GM18907 (cell line): ENCODE results near the gene HMGB1.

Source experiments
- ATAC-seq: cut with Tn5 transposase; IDR thresholded peaks from one replicate; pipeline ENCODE4 v1.9.1; 2021; ENCODE audit warnings: mild to moderate bottlenecking, moderate library complexity; ENCODE audit not compliant: unreplicated experiment

HMGB1 gene

GRCh38 chr13:30465593-30466357 is at the start of gene HMGB1:
HMGB1 (minus strand) TSS chr13:30465936; CDS start chr13:30463680, 2,256 bp downstream.
- peak; percentile 92 for ATAC-seq

DNA sequence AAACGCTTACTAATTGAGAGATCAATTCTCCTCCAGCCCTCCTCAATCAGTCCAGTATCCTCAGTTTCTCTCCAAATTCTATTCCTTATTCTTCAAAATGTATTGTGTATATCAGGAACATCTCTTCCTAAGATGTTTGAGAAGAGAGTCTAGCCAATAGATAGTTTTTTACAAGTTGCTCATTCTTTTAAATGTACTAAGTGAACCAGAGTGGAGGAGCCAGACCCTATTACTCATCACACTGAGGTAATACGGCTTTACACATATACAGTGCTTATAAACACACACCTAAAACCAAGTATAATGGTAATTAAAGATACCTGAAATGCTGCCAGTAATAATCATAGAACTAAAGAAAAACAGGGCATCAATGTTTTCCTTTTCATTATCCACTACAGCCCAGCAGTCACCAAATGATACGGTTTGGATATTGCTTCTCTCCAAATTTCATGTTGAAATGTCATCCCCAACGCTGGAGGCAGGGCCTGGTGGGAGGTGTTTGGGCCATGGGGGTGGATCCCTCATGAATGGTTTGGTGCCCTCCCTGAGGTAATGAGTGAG is 45.2 kb upstream of the HMGB1 start:
- no peak for ATAC-seq

DNA sequence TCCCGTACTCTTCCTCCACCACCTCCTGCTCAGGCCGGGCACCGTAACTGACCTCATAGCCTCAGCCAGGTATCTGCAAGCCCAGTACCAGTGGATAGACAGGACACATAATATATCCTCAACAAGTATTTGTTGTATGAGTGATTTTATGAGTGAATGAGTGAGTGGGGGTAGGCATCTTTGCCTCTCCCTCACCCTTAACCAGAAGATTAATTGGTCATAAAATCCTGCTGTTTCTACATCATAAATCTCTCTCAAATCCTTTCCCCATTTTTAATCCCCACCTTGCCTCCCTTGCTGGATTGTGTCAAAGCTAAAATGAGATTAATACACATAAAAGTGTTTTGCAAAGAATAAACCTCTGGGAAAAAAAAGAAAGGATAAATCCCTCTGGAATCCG is 44.4 kb upstream of the HMGB1 start:
- ATAC-seq = no peak

DNA sequence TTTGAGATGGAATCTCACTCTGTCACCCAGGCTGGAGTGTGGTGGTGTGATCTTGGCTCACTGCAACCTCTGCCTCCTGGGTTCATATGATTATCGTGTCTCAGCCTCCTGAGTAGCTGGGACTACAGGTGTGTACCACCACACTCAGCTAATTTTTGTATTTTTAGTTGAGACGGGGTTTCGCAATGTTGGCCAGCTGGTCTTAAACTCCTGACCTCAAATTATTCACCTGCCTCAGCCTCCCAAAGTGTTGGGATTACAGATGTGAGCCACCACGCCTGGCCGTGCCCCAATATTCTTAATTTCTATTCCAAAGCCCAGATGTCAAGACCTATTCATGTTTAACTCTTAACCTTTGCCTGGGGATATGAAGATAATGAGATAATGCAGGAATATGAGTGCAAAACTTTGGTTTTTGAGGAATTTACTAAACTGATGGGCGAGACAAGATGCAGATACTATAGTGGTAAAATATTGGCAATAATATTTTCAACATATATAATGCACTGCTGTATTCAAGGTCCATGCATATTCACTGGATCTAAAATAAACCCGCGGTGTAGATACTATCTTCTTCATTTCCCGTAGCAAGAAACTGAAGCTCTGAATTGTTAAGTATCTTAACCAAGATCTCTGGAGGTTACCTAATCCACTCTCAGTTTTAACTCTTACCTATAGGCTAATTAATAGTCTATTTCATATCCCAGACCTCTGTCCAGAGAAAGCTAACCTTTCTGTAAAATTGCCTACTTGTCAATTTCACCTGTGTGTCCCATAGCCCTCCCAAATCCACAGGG is 43.7 kb upstream of the HMGB1 start:
- no peak for ATAC-seq

GRCh38 chr13:30504081-30504480 is 38.3 kb upstream of the HMGB1 start:
- peak; percentile 53 for ATAC-seq

GRCh38 chr13:30502237-30502636 is 36.5 kb upstream of the HMGB1 start:
- no peak for ATAC-seq

DNA sequence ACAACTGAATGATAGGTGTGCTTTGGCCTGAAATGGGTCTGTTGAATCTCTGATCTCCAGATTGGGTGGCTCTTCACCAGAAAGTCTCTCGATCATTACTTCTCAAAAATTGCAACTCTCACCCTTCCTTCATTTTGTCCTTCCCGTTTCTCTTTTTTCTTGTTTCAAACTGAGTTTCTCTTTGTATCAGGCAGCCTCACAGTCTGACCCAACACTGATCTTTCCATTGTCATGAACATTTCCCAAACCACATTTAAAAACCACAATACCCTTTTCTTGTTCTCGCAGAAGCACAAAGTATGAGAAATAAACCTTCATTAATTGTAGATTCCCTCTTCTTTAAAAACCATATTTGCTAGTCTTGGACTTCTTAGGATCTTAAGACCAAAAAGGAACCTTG is 33.6 kb upstream of the HMGB1 start:
- no peak for ATAC-seq

GRCh38 chr13:30496147-30496546 is 30.4 kb upstream of the HMGB1 start:
- ATAC-seq = no peak

- ATAC-seq = no peak
These were observed 30.0 kb upstream of the HMGB1 start for GRCh38 chr13:30495746-30496145.

GRCh38 chr13:30493658-30494381 is 28.1 kb upstream of the HMGB1 start:
- no peak for ATAC-seq

DNA sequence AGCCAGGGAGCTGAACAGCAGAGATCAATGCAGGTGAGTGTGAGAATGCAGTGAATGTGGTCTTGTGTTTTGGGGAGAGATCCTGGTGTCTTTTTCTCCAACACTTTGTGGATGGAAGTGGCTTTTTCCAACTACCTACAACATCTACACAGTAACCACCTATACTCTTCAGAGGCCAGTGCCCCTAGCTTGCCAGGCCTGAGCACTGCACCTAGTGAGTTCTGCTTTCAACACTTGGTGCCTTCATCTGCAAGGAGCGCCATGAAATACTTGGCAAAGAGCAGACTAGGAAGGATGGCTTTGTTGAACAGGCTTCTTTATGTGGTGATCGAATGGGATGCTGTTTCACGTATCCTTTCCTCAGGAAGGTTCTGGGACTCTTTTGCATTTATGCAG is 21.3 kb upstream of the HMGB1 start:
- ATAC-seq = no peak

DNA sequence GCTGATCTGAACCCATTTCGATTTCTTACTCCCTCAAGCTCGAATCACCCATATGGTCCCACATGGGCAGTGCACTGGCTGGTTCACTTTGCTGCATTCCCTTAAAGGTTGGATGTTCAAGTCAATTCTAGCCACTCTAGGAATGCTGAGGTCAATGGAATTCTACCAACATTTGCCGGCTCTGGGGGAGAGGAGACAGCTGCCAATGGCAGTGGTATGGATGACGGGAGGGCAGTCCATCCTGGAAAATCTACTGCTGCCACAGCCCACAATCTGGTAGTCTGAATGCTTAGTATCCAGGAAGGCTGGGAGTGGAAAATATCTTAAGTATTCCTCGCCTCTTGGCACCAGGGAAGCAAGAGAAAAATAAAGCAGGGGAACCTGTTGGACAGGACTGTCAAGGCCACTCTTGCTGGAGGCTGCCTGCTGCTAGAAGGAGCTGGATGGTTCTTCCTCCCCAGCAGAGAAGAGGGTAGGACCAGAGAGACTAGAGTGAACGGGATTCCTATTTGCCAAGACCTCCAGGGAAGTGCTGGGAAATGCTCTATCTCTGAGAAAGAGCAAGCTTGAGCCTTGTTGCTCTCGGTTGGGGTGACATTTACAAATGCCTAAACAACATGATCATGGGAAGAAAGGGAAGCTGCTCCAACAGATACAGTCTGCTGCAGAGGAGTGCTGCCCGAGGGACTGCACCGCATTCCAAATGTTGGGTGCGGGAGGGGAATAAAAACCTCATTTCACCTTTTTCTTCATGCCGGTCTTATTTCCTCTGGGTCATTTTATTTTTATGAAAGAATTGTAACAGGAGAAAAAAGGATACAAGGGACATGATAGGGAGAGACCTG is 20.7 kb upstream of the HMGB1 start:
- no peak for ATAC-seq

DNA sequence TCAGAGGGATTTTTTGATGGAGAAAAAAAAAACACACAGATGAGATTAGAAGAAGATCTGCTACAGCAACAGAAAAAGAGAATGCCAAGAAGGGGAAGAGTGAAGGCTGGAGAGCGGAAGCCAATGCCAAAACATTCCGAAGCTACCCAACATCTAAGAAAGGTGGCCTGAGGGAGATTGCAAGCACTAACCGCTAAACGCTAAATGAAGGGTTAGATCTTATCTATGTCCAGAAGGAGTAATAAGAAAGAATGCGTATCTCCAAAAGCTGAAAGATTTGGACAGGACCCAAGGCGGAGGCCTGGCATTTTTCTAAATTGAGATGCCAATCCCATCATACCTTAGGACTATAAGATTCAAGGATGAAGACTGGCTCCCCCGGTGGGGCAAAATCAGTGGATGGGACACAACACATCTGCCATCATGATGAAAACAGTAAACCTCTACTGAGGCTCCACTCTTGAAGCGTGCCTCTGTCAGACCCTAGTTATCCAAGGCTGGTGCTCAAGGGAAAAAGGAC is 15.6 kb upstream of the HMGB1 start:
- ATAC-seq = no peak

- no peak for ATAC-seq
These were observed 14.7 kb upstream of the HMGB1 start for GRCh38 chr13:30480292-30480950.

DNA sequence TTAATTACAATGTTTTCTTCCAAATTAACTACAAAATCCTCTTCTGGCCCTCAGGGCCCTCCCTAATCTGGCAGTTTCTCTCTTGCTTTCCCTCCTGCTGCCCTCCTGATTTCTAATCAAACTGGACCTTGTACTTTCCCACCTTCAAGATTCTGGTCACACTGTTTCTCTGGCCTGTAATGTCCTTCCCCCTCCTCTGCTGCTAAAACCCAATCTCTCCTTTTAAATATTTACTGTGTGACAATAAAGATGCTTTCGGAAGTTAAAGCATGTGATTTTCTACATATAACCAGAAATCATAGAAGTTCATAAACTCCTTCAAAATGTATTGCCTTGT is 14.1 kb upstream of the HMGB1 start:
- ATAC-seq = no peak

GRCh38 chr13:30479154-30479882 is 13.6 kb upstream of the HMGB1 start:
- no peak for ATAC-seq

DNA sequence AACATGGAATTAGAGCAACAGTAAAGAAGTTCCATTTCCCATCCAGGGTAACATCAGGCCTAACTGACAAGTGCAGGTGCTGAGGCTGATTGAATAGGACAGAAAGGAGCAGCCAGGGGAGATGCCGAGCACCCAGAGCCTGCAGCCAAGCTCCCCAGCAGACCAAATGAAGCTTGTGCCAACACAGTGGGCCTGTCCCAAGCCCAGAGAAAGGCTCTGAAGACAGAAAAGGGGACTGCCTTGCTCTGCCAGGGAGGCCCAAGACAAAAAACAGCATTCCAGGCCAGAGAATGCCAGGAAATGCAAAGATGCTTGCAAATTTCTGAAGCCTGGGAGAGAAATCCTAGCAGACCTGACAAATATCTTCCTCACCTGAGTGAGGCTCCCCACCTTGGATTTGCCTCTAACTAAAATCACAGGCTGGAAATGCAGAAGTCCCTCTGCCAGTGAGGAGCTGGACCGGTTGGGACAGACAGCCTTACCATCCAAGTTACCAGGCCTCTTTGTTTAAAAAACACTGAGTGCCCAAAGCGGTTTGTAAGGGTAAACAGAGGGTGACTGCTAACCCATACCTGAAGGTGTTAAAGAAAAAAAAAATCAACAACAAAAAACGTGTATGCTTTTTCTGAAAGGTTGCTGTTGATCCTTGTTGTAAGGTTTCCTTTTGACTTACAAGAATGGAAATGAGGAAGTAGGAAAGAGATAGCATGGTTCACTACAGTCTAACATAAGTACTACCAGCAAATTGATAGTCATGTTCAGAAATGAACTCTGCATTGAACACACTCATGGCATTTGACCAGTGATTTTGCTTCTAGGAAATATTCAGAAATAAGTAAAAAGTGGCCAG is 11.8 kb upstream of the HMGB1 start:
- peak; percentile 91 for ATAC-seq

DNA sequence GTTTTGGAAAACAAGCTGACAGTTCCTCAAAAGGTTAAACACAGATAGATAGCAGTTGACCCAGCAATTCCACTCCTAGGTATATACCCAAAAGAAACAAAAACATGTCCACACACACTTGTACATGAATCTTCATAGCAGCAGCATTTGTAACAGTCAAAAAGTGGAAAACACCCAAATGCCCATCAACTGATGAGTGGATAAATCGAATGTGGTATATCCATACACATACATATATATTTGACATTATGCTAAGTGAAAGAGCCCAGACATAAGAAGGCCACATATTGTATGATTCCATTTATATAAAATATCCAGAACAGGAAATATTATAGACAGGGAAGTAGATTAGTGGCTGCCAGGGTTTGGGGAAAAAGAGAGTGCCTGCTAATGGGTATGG is 7.9 kb upstream of the HMGB1 start:
- ATAC-seq = no peak
